GM19025 (cell line): Measurements from ENCODE around the gene CACNA1A.
A peak's percentile ranks its signal among the peaks of the same experiment; 100 is the strongest.
"Not testable (repeated sequence)": the region's sequence is repeated elsewhere in the genome, so short reads cannot be mapped to it uniquely, and the experiment has no call there.

Source experiments
- ATAC-seq: cut with Tn5 transposase; IDR thresholded peaks from one replicate; pipeline ENCODE4 v1.9.1; 2021; ENCODE audit warnings: mild to moderate bottlenecking, low read depth, moderate library complexity; ENCODE audit not compliant: unreplicated experiment

CACNA1A gene

DNA sequence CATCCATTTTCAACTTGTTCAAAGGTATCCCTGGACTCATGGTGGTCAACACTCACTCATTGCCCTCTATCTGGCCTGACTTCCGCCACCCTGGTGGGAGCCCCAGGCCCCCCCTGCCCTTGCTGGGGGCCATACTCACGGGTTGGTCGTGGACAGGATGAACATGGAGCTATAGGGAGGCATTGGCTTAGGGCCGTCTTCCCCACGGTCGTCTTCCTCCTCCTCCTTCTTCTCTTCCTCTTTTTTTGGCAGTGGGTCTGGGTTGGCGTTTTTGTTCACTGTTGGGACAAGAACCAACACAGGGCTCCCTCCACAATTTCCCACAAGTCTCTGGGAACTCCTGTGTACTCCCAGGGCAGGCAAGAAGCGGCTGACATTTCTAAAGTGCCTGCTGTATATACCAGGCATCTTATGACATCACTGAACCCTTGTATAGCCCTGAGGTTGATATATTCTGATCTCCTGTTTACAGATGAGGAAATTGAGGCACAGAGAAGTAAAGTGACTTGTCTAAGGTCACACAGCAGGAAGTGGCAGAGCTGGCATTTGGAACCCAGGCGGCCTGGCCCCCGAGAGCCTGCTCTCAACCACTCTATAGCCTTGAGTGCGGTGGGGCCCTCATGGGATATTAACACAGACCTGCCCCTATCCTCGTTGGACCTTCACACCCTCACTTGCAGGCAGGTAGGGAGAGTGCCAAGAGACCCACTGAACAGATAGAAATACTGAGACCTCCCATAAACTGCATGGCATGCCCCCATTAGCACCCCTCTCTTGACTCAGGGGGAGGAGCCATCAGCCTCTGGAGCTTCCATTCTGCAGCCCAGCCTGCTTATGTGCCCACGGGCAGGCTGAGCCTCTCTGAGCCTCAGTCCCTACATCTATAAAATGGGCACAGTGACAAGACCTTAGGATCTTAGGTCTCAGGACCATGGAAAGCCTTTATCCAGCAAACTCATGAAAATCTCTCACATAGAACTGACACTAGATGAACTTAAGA lies 221.1 kb downstream of the CACNA1A start:
- ATAC-seq: no peak

DNA sequence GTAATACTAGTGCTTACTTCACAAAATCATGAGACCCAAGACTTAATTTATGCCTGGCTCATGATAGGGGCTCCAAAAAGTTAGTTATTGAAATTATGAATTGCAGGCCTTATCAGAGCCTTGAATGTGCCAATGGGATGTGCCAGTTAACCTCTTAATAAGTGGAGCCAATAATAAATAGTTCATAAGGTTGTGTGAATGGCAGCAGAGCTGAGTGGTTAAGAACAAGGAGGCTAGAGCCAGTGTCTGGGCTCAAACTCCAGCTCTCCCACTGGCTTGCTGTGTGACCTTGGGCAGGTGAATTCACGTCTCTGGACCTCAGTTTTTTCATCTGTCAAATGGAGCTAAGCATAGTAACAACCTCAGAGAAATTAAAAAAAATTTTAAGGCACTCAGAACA lies 222.4 kb downstream of the CACNA1A start:
- ATAC-seq: no peak

DNA sequence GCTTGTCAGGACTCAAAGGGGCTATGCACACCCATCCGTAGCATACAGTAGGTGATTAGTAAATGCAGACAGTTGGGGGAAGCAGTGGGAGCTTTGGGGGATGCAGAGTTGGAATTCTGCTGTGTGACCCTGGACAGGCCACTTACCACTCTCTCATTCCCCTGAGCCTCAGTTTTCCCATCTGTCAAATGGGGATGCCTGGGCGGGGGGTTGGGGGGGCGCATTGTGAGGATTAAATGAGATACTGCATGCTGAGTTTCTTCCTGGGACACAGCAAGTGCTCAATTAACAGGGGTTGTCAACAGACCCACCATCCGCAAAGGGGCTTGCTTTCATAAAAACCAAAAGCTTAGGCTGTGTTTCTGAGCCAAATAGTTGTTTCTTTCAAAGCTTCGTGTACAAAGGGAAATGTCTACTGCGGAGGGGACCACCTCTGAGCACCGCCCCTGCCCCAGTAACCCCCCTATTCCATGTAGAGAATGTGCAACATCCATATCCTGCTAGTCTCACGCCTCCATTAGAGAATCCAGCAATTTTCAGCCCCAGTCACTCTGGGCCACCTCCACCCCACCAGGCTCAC lies 223.7 kb downstream of the CACNA1A start:
- ATAC-seq: no peak

DNA sequence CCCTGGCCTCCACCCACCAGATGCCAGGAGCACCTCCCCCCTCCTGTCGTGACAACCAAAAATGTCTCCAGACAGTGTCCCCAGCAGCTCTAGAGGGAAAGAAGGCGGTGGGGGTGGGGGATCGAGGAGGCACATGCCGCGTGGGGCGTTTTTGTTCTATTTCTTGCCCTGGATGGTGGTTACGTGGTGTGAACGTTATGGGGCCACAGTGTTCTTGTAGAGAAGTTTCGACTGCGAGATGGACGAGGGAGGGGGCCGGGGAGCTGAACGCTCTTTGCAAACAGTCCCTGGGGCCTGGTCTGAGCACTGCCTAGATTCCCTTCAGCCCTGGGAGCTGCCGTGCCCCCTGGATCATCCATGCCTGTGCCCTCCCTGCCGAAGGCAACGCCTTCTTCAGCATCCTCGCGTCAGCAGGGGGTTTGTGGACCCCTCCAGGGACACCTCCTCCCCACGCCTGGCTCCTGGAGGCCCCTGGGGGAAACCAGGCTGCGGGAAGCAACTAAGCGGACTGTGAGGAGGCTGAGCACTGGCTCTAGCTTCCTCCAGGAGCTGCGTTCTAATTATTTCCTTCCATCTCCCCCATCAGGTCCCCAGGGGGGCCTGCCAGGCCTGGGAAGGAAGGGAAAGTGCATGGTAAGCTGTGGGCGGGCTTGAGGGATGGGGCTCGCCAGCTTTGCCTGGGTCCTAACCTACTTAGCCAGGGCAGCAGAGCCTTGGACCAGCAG lies 224.6 kb downstream of the CACNA1A start:
- no peak for ATAC-seq

DNA sequence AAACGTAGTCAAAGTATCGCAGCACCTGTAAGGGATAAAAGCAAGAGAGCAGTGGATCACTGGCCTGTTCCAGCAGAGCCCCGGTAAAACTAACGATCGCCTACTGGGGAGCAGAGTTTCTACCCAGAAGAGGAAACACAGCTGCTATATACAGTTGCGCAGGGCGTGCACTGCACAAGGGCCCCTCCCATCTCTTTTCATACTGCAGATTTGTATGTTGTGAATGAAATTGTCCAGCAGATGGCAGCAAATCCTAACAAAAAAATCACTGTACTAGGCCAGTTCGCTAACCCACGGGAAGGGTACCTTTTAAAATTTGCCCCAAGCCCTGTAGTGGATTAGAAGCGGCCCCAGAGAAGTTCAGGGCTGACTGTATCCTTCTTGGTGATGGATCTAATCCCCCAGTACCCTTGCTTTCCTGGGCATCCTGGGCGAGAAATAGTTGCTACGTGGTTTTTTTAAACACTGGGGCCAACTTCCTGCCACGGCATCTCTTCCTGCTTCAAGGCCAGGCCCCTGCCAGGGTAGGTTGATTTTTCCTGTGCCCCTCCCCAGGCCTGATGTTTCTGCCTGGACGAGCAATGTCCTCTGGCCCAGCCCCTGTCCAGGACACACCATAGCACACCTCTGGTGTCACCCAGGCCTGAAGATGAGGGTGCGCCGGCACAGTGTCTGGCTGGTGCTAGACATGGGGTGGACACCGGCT lies 229.0 kb downstream of the CACNA1A start:
- no peak for ATAC-seq

DNA sequence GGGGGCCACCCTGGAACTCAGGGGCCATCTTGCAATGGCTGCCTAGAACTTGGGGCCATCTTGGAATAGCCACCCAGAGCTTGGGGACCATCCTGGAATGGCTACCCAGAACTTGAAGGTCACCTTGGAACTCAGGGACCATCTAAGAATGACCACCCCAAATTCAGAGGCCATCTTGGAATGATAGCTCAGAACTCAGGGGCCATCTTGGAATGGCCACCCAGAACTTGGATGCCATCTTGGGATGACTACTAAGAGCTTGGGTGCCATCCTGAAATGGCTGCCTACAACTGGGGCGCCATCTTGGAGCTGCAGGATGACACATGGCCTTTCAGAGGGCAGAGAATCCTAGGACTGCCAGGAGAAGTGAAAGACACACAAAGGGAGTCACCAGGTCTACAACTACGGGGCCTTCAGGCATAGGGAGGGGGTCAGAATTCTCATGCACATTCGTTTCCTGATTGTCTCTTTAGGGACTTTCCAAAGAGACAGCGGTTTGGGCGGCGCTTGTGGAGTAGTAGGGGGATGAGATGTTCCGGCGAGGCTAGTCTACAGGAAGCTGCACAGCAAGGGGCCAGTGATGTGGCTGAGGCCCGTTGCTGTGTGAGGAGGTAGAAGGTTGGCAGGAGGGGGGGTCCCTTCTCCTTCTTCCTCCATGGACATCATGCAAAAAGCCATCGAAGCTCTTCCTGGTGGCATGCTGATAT lies 231.1 kb downstream of the CACNA1A start:
- no peak for ATAC-seq

DNA sequence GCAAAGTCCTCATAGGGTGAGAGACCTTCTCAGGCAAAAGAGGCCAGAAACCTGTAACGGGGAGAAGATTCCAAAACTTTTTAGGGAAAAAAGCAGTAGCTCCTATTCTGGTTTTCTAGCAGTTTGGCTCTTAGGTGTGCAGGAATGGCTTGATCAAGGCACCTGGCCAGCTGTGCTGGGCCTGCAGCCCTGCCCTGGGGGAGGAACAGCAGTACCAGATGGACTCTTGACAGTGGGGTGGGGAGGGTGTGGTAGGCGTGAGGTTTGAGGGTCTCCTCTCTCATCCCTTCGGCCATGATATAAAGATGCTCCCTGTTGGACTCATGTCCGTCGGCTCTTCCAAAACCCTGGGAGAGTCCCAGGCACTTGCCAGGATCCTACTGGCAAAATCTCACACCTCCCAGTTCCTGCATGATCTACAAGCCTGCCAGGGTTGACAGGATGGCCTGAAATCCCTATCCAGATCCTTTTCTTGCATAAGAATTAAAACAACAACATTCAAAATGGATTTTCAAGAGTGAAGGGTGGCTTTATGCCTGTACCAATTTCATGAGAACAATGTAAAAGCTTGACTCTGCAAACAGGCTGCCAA lies 235.7 kb downstream of the CACNA1A start:
- ATAC-seq: no peak

DNA sequence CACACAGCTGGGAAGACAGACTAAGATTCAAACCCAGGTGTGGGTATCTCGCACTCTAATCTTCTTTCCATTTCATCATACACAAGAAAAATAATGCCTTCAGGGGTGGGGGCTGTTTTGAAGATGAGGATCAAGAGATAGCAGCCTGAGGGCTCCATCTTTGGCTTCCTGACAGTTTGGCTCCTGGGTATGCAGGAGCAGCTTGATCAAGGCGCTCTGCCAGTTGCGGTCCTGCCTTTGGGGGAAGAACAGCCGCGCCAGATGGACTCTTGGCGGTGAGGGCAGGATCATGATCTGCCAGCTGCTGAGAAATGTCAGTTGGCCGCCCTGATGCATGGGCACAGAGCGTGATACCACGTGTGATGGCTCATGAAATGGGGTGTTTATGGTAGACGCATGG lies 236.9 kb downstream of the CACNA1A start:
- ATAC-seq: no peak

DNA sequence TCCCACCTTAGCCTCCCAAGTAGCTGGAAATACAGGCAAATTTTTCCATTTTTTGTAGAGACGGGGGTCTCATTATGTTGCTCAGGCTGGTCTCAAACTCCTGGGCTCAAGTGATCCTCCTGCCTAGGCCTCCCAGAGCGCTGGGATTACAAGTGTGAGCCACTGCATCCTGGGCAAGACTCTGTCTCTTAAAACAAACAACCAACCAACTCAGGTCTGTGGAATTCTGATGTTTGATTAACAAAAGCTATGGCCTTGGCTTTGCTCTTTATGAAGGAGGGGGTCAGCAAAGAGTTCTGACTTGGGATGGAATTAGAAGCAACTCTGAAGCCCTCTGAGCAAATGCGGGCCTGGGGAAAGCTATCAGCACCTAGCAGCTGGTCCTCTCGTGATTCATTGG lies 238.4 kb downstream of the CACNA1A start:
- ATAC-seq: no peak

DNA sequence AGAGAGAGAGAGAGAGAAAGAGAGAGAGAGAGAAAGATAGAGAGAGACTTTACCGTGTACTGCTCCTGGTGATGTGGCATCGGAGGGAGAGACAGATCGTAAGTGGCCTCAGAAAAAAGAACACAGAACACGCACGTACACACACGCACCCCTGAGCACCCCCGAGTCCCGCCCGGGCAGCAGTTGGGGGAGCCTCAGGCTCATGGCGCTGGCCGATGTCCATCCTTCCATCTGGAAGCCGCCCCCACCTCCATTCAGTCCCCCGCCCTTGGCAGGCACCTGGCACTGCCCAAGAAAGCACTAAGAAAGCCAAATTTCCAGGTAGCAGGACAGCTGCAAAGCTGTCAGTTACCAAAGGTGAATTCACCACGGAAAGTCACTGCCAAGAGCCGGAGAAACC lies 239.1 kb downstream of the CACNA1A start:
- no peak for ATAC-seq

DNA sequence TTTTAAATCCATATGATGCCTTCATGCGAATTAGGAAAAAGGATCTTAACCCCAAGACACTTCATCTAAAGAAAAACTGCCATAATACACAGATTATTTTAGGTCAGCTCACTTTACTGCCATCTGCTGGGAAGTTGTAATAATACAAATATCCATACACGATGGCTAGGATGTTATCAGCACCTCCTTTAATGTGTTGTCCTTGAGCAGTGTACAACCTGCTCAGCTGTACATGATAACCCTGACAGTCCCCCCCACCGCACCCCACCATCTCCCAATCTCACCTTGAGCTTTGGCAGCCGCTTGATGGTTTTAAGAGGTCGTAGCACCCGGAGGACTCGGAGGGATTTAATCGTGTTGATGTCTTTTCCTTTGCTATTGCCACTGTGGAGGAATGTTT lies 243.8 kb downstream of the CACNA1A start:
- ATAC-seq: no peak

DNA sequence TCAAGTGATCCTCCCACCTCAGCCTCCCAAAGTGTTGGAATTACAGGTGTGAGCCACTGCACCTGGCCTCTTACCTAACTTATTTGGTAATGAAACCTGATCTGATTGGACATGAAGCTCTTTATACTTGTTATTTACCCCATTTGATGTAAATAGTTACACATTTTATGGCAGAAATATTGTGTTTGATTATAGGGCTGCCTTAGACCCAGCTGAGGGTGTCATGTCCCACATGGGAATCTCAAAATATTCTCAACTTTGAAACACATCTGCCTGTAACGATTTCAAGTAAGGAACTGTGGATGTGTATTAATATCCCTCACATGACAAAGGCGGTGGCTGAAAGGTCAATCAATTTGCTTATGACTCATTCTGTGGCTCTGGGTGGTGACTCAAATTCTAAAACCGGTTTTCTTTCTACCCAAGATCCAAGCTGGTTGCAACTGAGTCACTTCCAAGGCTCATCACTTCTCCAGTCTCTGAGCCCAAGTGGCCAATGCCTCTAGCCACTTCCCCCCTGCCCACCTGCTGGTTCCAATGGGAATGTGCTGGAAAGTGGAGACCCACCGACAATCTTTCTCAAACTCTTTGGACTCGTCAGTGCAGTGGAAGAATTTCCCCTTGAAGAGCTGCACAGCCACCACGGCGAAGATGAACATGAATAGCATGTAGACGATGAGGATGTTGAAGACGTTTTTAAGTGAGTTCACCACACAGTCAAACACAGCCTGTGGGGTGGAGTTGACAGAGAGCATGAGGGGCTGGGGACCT lies 245.2 kb downstream of the CACNA1A start:
- peak; percentile 74 for ATAC-seq

DNA sequence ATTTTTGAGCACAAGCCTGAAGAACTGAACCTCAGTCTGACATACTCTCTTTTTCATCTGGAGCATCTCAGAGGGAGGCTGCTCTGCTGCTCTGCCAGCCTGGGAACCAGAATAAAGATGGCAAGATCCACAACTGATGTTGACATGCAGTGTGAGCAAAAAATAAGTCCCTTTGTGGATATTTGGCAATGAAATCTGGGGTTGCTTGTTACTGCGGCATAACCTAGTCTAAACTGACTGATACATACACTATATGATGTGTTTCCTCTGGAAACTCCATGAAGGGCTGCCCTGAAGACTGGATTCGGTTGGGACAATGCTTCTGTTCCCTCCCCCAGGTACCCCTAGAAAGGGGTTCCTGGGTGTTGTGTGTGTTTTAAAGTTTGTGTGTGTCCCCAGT lies 249.4 kb downstream of the CACNA1A start:
- no peak for ATAC-seq

DNA sequence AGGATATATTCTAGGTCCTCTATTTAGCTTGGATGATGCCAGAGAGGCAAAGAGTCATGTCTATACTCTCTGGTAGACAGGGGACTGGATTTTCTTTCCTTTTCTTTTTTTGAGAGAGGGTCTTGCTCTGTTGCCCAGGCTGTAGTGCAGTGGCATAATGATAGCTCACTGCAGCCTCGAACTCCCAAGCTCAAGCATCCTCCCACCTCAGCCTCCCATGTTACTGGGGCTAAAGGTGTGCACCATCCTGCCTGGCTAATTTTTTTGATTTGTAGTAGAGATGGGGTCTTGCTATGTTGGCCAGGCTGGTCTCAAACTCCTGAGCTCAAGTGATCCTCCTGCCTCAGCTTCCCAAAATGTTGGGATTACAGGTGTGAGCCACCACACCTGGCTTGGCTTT lies 249.9 kb downstream of the CACNA1A start:
- not testable (repeated sequence) for ATAC-seq

DNA sequence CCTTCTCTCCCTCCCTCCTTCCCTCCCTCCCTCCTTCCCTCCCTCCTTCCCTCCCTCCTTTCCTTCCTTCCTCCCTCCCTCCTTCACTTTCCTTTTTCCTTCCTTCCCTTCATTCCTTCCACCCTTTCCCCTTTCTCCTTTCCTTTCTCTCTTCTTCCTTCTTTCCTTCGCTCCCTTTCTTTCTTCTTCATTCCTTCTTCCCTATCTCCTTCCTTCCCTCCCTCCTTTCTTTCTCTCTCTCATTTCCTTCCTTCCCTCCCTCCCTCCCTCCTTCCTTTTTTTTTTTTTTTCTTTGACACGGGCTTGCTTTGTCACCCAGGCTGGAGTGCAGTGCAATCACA lies 250.6 kb downstream of the CACNA1A start:
- ATAC-seq: no peak

DNA sequence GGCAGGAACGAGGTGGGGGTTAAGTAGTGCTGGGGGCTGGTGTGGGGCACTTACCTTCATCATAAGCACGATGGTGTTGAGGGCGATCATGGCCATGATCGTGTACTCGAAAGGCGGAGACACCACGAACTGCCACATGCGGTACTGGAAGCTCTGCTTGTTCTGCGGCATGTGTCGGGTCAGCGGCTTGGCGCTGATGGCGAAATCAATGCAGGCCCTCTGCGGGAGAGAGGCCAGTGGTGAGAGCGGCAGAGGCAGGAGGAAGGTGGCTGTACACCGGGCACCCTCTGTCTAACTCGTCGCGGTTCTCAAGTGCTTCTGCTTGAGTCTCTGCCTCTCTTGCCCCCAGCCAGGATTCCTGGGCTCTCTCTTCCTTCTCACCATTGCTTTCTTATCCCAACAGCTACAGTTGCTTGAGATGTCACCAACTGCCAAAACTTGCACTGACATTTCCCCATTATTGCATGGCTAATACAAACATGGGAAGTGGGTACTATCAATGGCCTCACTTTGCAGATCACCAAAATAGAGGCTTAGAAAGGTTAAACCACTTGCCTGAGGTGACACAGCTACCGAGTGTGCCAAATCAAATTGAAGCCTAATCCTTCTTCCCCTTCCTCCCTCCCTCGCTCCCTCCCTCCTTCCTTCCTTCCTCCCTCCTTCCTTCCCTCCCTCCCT lies 251.1 kb downstream of the CACNA1A start:
- no peak for ATAC-seq

DNA sequence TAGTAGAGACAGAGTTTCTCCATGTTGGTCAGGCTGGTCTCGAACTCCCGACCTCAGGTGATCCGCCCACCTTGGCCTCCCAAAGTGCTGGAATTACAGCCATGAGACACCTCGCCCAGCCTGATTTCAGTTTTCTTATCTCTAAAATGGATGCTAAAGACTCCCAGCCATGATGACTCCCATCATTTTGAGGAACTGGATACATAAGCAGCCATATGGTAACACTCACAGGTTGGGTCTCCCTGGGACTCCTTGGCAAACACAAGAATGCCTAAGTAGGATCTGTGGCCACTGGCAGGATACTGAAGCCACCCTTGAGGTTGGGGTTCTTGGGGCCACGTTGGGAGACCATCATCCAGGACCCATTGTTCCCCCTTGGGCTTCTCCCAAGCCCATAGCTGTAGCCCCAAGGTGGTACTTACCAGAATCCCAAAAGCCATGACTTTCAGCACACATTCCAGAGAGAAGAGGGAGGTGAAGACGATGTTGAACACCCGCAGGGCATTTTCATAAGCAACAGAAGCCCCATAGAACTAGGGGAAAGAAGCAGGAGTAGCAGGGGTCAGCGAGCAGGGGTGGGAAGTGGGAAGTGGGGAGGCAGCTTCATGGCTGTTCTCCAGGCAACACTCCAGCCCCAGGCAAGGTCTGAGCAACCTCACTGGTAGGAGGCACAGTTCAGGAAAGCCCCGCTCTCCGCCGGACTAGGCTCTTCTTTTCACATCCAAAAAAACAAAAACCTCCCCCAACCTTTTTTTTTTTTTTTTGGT lies 253.5 kb downstream of the CACNA1A start:
- no peak for ATAC-seq

DNA sequence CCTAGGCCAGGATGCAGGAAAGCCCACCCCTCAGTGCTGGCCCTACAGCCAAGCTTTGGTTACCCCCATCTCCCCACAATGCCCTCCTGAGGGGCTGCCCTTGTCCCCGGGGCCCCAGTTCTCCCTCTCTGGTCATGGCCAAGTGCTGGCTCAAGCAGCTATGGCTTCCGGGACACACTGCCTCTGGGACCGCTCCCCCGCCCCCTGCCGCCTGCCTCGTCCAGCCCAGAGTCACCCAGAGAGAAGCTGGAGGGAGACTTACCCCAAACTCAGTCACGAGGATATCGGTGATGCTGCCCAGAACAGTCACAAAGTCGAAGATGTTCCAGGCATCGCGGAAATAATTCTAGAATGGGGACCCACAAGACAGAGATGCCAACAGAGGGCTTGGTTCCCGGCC lies 261.4 kb downstream of the CACNA1A start:
- no peak for ATAC-seq
